ENCODE results near the gene MARS1. TPM values are rescaled to one million over a fixed set of nuclear protein-coding genes. Genes with fewer than 3 reads are reported as not detected.

Gene MARS1
- total RNA-seq, 1 donor from 2014 or later: 257 TPM

DNA sequence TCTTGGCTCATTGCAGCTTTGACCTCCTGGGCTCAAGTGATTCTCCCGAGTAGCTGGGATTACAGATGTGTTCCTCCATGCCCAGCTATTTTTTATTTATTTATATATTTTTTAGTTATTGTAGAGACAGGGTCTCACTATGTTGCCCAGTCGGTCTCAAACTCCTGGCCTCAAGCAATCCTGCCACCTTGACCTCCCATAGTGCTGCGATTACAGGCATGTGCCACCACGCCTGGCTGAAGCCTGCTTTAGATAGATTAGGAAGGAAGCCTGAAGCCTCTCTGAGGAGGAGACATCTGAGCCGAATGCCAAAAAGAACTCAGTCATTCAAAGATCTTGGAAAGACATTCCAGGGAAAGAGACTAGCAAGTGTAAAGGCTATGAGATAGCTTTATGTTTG is 43.1 kb upstream of the MARS1 start:
- no peaks in the 10 kb centered on the region for H3K9me3 Mint-ChIP-seq
- H3K4me1 Mint-ChIP-seq: no peaks in the 10 kb centered on the region
- no peak overlapping the region for H3K27ac Mint-ChIP-seq (ENCODE audit: unreplicated experiment)
- H3K27me3 Mint-ChIP-seq (ENCODE audit: low read depth): no peaks in the 10 kb centered on the region
- DNase-seq (ENCODE audit: low read depth, low spot score): no peak
- TF ChIP-seq, protein P1, sequence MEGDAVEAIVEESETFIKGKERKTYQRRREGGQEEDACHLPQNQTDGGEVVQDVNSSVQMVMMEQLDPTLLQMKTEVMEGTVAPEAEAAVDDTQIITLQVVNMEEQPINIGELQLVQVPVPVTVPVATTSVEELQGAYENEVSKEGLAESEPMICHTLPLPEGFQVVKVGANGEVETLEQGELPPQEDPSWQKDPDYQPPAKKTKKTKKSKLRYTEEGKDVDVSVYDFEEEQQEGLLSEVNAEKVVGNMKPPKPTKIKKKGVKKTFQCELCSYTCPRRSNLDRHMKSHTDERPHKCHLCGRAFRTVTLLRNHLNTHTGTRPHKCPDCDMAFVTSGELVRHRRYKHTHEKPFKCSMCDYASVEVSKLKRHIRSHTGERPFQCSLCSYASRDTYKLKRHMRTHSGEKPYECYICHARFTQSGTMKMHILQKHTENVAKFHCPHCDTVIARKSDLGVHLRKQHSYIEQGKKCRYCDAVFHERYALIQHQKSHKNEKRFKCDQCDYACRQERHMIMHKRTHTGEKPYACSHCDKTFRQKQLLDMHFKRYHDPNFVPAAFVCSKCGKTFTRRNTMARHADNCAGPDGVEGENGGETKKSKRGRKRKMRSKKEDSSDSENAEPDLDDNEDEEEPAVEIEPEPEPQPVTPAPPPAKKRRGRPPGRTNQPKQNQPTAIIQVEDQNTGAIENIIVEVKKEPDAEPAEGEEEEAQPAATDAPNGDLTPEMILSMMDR (conservative IDR thresholded peaks at IDR 0.05): no peak
- no peaks in the 10 kb centered on the region for H3K36me3 Mint-ChIP-seq (ENCODE audit: low read depth)
- no peak overlapping the region for H3K4me3 Mint-ChIP-seq

DNA sequence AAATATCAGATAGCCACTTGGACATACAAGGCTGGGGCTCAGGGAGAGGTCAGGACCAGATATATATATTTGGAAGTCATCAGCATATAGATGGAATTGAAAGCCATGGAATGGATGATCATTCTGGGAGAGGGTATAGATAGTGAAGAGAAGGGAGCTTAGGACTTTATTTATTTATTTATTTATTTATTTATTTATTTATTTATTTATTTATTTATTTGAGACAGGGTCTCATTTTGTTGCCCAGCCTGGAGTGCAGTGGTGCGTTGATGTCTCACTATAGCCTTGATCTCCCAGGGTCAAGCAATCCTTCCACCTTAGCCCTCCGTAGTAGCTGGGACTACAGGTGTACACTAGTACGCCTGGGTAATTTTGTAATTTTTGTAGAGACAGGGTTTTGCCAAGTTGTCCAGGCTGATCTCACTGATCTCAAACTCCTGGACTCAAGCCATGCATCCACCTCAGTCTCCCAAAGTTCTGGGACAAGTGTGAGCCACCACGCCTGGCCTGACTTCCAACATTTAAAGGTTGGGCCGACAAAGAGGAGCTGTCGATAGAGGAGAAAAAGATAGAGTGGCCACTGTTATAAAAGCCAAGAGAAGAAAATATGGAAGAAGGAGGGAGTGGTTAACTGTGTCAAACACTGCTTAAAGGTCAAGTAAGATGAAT is 41.4 kb upstream of the MARS1 start:
- Mint-ChIP-seq H3K27me3 (ENCODE audit: low read depth) (no peaks in the 10 kb centered on the region), H3K9me3 (no peaks in the 10 kb centered on the region), H3K4me1 (no peaks in the 10 kb centered on the region), H3K36me3 (ENCODE audit: low read depth) (no peaks in the 10 kb centered on the region), H3K4me3 (no peak overlapping the region), H3K27ac (ENCODE audit: unreplicated experiment) (no peak overlapping the region)
- no peak for DNase-seq (ENCODE audit: low read depth, low spot score)
- TF ChIP-seq, protein P1 (conservative IDR thresholded peaks at IDR 0.05): no peak

DNA sequence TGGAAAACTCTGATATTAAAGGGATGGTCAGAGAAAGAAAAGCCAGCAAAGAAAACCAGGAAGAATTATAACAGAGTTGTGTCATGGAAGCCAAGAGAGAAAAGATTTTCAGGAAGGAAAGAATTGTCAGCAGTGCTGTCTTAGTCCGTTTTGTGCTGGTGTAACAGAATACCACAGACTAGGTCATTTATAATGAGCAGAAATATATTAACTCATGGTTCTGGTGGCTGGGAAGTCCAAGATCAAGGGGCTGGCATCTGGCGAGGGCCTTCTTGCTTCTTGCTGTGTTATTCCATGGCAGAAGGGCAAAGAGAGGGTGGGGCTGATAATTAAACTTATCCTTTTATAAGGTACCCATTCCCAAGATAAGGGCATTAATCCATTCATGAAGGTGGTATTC is 39.2 kb upstream of the MARS1 start:
- Mint-ChIP-seq H3K4me3 (no peak overlapping the region), H3K36me3 (ENCODE audit: low read depth) (no peaks in the 10 kb centered on the region), H3K4me1 (peaks cover 5% of the 10 kb centered on the region), H3K27ac (ENCODE audit: unreplicated experiment) (no peak overlapping the region), H3K27me3 (ENCODE audit: low read depth) (peaks cover 4% of the 10 kb centered on the region), H3K9me3 (no peaks in the 10 kb centered on the region)
- TF ChIP-seq, protein P1 (conservative IDR thresholded peaks at IDR 0.05): no peak
- no peak for DNase-seq (ENCODE audit: low read depth, low spot score)

DNA sequence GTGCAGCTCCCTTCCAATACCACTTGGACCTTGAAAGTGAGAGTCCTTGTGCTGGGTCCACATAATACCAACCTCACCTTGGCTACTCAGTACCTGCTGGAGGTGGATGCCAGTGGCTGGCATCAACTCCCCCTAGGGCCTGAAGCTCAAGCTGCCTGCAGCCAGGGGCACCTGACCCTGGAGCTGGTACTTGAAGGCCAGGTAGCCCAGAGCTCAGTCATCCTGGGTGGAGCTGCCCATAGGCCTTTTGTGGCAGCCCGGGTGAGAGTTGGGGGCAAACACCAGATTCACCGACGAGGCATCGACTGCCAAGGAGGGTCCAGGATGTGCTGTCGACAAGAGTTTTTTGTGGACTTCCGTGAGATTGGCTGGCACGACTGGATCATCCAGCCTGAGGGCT is 38.5 kb upstream of the MARS1 start:
- Mint-ChIP-seq H3K9me3 (no peaks in the 10 kb centered on the region), H3K27ac (ENCODE audit: unreplicated experiment) (no peak overlapping the region), H3K4me3 (no peak overlapping the region), H3K4me1 (peaks cover 5% of the 10 kb centered on the region), H3K36me3 (ENCODE audit: low read depth) (no peaks in the 10 kb centered on the region), H3K27me3 (ENCODE audit: low read depth) (peaks cover 4% of the 10 kb centered on the region)
- TF ChIP-seq, protein P1 (conservative IDR thresholded peaks at IDR 0.05): no peak
- no peak for DNase-seq (ENCODE audit: low read depth, low spot score)

DNA sequence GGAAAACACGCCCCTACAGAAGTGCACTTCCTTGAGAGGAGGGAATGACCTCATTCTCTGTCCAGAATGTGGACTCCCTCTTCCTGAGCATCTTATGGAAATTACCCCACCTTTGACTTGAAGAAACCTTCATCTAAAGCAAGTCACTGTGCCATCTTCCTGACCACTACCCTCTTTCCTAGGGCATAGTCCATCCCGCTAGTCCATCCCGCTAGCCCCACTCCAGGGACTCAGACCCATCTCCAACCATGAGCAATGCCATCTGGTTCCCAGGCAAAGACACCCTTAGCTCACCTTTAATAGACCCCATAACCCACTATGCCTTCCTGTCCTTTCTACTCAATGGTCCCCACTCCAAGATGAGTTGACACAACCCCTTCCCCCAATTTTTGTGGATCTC is 37.8 kb upstream of the MARS1 start:
- TF ChIP-seq, protein P1 (conservative IDR thresholded peaks at IDR 0.05): no peak
- Mint-ChIP-seq H3K4me3 (no peak overlapping the region), H3K4me1 (peaks cover 5% of the 10 kb centered on the region), H3K36me3 (ENCODE audit: low read depth) (no peaks in the 10 kb centered on the region), H3K27ac (ENCODE audit: unreplicated experiment) (no peak overlapping the region), H3K9me3 (no peaks in the 10 kb centered on the region), H3K27me3 (ENCODE audit: low read depth) (peaks cover 9% of the 10 kb centered on the region)
- DNase-seq (ENCODE audit: low read depth, low spot score): no peak

Data from neural crest cell (in vitro differentiated cells).